Neural progenitor cell (in vitro differentiated cells): ENCODE measurements around the gene VSX1.

ENCODE experiments used
- EZH2 ChIP-seq: fragments of 200-600 bp; sonication (generic); IDR thresholded peaks from 2 replicates; pipeline ENCODE4 v1.6.1; 2017; ENCODE audit warnings: antibody characterized with exemption, mild to moderate bottlenecking, moderate library complexity
- EZH2phosphoT487 ChIP-seq: fragments of 200-600 bp; sonication (generic); IDR thresholded peaks from 2 replicates; pipeline ENCODE4 v1.6.1; 2017; ENCODE audit warnings: antibody characterized with exemption
- TF ChIP-seq, protein P1 (sequence below): fragments of 200-600 bp; sonication (generic); IDR thresholded peaks from 2 replicates; pipeline ENCODE4 v1.5.1; 2017; ENCODE audit warnings: antibody characterized with exemption, mild to moderate bottlenecking

DNA sequence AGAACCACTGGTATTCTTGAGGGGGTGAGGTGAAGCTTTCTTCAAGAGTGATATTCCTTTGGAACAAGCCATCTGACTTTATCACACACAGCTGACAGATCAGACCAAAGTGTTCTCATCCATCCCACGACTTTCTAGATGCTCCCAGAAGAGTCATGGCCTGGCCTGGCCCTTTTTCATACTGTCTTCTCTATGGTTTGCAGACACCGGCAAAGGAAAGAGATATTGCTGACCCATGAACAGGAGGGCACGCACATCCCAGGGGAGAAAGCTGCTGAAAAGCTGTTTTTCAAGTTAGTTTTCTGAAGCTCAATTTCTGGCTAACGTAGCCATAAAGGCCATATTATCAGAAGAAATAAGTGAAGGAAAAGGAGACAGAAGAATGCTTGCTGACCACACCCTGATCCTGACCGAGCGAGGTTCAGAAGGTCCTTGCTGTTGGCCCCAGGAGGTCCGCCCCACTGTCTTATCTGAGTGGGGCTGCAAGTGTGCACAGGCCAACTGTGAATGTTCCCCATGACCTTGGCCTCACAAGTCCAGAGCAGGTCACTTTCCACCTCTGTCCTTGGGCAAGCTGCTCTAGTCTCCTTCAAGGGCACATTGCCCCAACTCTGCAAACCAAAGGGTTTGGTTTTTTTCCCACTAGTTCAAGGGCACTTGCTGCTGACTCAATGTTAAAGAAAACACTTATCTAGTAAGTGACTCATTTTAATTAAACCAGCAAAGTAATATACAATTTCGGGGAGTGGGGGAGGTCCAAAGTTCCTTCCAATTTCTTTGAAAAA is 26.0 kb downstream of the VSX1 start:
- TF ChIP-seq, protein P1, sequence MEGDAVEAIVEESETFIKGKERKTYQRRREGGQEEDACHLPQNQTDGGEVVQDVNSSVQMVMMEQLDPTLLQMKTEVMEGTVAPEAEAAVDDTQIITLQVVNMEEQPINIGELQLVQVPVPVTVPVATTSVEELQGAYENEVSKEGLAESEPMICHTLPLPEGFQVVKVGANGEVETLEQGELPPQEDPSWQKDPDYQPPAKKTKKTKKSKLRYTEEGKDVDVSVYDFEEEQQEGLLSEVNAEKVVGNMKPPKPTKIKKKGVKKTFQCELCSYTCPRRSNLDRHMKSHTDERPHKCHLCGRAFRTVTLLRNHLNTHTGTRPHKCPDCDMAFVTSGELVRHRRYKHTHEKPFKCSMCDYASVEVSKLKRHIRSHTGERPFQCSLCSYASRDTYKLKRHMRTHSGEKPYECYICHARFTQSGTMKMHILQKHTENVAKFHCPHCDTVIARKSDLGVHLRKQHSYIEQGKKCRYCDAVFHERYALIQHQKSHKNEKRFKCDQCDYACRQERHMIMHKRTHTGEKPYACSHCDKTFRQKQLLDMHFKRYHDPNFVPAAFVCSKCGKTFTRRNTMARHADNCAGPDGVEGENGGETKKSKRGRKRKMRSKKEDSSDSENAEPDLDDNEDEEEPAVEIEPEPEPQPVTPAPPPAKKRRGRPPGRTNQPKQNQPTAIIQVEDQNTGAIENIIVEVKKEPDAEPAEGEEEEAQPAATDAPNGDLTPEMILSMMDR, result no peak
- no peak for TF ChIP-seq EZH2phosphoT487
- no peak for TF ChIP-seq EZH2
